Prostate gland (tissue), 2 donors: Measurements from ENCODE around the gene MELTF. TPM values are rescaled to one million over a fixed set of nuclear protein-coding genes. Genes with fewer than 3 reads are reported as not detected.

Experiments used
- DNase-seq: peaks from one replicate; pipeline ENCODE4 v3.0.0-alpha.2; 2019; ENCODE audit warnings: low spot score
- H3K27ac ChIP-seq, 2 donors: fragments of 200-600 bp; sonication (generic); 2 replicates each; pipeline ENCODE4 v1.5.1; 2017 to 2019
- H3K27me3 ChIP-seq: fragments of 200-600 bp; sonication (generic); replicated peaks from 2 replicates; pipeline ENCODE4 v1.5.1; 2019; ENCODE audit not compliant: insufficient read depth
- H3K36me3 ChIP-seq, 2 donors: fragments of 200-600 bp; sonication (generic); 1 replicate in 1 of 2; 2 replicates in 1 of 2; pipeline versions ENCODE4 v1.5.1 to v1.8.1; 2017 to 2019
- H3K4me1 ChIP-seq: fragments of 200-600 bp; sonication (generic); replicated peaks from 2 replicates; pipeline ENCODE4 v1.5.1; 2019
- H3K4me3 ChIP-seq, 2 donors: fragments of 200-600 bp; sonication (generic); 2 replicates each; pipeline ENCODE4 v1.5.1; 2017 to 2019
- H3K9me3 ChIP-seq: fragments of 200-600 bp; sonication (generic); 2 replicates; pipeline ENCODE4 v1.5.1; 2017
- POLR2A ChIP-seq: fragments of 450-650 bp; IDR thresholded peaks from one replicate; pipeline ENCODE4 v1.6.1; 2016; ENCODE audit warnings: antibody characterized with exemption, mild to moderate bottlenecking
- POLR2AphosphoS5 ChIP-seq: sonication (generic); formaldehyde crosslinking; IDR thresholded peaks from one replicate; pipeline ENCODE4 v1.6.1; 2017; ENCODE audit warnings: antibody characterized with exemption
- WGBS: methylation state at CpG from one replicate; pipeline ENCODE4 v1.1.5; 2018; 5-methylcytosine and 5-hydroxymethylcytosine counted together
- intact Hi-C: fragments of 100-400 bp; cut with DNase I; formaldehyde crosslinking; loops from one replicate; pipeline ENCODE4 v1.14.2; 2022
- total RNA-seq, 2 donors: library from RNA; depleted of rRNA; stranded (reverse); fragments of >200 nt; gene quantifications; one replicate each; pipeline ENCODE4 v1.1.0, GENCODE V29; 2016
- TF ChIP-seq, protein P1 (sequence below), 4 experiments: fragments of 200-600 bp in 2 of 4; fragments of 450-650 bp in 2 of 4; sonication (generic) in 2 of 4; IDR thresholded peaks; 1 replicate in 3 of 4; 2 replicates in 1 of 4; pipeline ENCODE4 v1.5.1; 2016 to 2019; ENCODE audit warnings: antibody characterized with exemption in 4 of 4, mild to moderate bottlenecking in 2 of 4, moderate library complexity in 2 of 4

MELTF gene
- total RNA-seq, 2 donors from 2014 or later = 6.9 to 9.0 TPM

DNA sequence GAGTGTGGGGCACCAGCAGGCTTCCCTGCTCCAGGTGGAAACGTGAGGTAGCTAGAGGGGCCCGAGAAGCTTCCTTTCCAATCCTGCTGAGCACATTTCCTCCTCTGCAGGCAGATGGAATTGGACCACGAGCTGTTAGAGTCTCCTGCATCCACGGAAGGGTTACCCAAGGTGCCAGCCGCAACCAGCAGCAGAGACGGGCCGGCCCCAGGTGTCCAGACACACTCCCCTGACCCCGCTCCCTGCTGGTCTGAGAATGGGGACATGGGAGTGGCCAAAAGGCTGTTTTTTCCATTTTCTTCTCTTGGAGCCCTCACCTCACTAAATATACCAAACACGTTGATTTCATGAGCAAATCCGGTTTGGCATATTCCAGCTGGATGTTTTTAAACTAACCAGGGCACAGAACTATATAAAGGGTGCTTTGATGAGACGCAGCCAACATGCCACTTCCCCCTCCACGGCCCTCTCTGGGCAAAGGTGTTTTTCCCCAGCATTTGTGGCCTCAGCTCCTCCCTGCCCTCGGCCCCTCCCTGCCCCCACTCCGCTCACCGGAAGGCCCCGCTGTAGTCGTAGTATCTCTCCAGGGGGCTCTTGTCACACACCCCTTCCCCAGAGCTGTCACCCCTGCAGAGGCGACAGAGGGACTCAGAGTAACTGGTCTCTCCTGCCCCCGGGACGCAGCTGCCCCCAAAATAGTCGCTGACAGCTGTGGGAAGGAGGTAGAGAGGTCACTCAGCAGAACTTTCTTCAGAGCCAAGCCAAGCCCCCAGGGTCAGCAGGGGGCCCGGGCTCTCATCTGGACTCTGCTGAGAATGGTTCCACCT, 7.0 kb downstream of the MELTF start:
- H3K4me1 ChIP-seq = no peaks in the 10 kb centered on the region
- no peaks in the 10 kb centered on the region for H3K36me3 ChIP-seq
- H3K9me3 ChIP-seq = no peaks in the 10 kb centered on the region
- intact Hi-C loops = no loop called here
- 35% methylated on average over 22 of the region's 22 CpGs for WGBS
- no peak overlapping the region for H3K4me3 ChIP-seq
- DNase-seq = no peak
- TF ChIP-seq POLR2A (no peak), POLR2AphosphoS5 (no peak)
- TF ChIP-seq, protein P1, sequence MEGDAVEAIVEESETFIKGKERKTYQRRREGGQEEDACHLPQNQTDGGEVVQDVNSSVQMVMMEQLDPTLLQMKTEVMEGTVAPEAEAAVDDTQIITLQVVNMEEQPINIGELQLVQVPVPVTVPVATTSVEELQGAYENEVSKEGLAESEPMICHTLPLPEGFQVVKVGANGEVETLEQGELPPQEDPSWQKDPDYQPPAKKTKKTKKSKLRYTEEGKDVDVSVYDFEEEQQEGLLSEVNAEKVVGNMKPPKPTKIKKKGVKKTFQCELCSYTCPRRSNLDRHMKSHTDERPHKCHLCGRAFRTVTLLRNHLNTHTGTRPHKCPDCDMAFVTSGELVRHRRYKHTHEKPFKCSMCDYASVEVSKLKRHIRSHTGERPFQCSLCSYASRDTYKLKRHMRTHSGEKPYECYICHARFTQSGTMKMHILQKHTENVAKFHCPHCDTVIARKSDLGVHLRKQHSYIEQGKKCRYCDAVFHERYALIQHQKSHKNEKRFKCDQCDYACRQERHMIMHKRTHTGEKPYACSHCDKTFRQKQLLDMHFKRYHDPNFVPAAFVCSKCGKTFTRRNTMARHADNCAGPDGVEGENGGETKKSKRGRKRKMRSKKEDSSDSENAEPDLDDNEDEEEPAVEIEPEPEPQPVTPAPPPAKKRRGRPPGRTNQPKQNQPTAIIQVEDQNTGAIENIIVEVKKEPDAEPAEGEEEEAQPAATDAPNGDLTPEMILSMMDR (IDR thresholded peaks at IDR 0.05) = no peak
- H3K27ac ChIP-seq = no peak overlapping the region
- no peaks in the 10 kb centered on the region for H3K27me3 ChIP-seq

DNA sequence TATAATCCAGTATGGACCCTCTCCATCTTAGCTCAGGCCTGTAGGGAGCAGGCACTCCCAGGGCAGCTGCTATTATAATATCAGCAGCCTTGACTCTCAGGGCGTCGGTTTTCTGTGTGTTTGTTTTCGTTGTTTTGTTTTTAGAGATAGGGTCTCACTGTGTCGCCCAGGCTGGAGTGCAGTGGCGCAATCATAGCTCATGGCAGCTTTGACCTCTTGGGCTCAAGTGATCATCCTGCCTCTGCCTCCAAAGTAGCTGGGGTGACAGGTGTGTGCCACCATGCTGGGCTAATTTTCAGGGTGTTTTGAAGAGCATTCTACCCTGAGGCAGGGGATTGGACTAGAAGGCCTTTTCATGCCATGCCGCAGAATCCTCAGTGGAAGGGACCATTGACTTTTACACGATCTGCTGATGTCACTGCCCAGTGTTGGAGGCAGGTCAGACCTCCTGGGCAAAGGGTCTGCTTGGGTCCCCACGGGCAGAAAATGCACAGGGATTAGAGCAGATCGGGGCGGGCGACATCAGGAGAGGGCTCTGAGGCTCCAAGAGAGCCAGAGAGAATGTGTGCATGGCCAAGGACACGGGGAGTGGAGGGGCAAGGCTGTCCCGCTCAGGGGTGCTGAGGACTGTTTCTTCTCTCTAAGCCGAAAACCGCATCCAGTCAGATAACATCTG, 7.8 kb downstream of the MELTF start:
- Histone ChIP-seq H3K27me3 (no peaks in the 10 kb centered on the region), H3K4me3 (no peak overlapping the region), H3K36me3 (no peaks in the 10 kb centered on the region), H3K4me1 (no peaks in the 10 kb centered on the region), H3K9me3 (no peaks in the 10 kb centered on the region), H3K27ac (no peak overlapping the region)
- intact Hi-C loops = no loop called here
- DNase-seq = no peak
- 91% methylated on average over 15 of the region's 15 CpGs for WGBS
- TF ChIP-seq, protein P1 (IDR thresholded peaks at IDR 0.05) = no peak
- TF ChIP-seq POLR2A (no peak), POLR2AphosphoS5 (no peak)

DNA sequence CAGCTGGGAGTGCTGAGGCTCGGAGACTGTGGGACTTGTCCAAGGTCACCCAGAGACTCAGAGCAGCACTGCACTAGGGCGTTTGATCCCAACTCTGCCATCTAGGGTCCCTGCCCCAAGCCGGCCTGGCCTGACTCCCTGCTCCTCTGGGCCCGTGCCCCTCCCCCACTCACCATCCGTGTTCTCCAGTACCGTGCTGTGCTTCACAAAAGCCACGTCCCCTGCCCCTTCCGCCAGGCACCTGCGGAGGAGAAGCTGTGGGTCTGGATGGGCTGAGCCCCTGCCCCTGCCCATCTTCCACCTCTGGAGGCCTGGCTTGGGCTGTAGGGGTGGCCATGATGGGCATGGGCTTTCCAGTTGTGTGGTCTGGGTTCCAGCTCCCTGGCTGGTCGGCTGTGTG, 8.4 kb downstream of the MELTF start:
- no peaks in the 10 kb centered on the region for H3K27me3 ChIP-seq
- intact Hi-C loops = no loop called here
- DNase-seq = no peak
- no peaks in the 10 kb centered on the region for H3K9me3 ChIP-seq
- 83% methylated on average over 10 of the region's 10 CpGs for WGBS
- no peaks in the 10 kb centered on the region for H3K36me3 ChIP-seq
- no peak overlapping the region for H3K4me3 ChIP-seq
- no peaks in the 10 kb centered on the region for H3K4me1 ChIP-seq
- no peak overlapping the region for H3K27ac ChIP-seq
- TF ChIP-seq POLR2AphosphoS5 (no peak), POLR2A (no peak)
- TF ChIP-seq, protein P1 (IDR thresholded peaks at IDR 0.05) = no peak

DNA sequence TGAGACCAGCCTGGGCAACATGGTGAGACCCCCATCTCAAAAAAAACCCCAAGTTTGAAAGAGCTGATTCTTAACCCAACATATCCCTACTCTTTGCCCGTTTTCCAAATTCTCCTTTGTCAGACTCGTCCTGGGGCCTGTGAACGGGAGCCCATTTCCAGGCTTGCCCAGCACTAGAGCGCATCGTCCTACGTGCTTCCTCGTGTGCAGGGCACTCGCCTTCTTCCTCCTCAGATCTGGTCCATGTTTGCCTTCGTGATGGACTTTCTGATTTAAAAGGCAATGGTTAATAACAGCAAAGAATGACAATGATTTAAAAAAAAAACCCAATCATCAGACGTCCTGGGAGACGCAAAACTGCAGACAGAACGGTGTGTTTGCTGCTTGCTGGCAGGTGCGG, 10.1 kb downstream of the MELTF start:
- TF ChIP-seq POLR2AphosphoS5 = no peak
- TF ChIP-seq POLR2A = no peak
- TF ChIP-seq, protein P1 (IDR thresholded peaks at IDR 0.05) = no peak
- Histone ChIP-seq H3K9me3 (no peaks in the 10 kb centered on the region), H3K4me3 (no peak overlapping the region), H3K4me1 (no peaks in the 10 kb centered on the region), H3K27me3 (no peaks in the 10 kb centered on the region), H3K36me3 (no peaks in the 10 kb centered on the region), H3K27ac (no peak overlapping the region)
- 86% methylated on average over 13 of the region's 13 CpGs for WGBS
- intact Hi-C loops = no loop called here
- DNase-seq = no peak

DNA sequence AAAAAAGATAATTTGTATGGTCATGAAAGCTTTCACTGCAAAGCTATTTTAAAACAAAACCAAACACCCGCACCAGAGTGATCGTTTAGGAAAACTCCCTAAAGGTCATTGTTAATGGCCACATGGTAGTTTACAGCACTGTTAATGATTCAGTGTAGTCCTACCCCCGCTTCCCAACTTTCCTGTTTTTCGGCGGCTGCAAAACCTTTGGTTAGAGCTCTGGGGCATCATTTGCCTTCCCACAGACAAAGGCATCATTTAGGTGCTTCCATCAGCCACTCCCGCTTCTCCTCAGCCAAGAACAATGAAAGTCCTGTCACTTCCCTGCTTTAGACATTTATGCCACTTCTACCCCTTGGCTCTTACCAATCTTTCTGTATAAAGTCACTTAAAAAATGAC, 10.6 kb downstream of the MELTF start:
- intact Hi-C loops = no loop called here
- Histone ChIP-seq H3K4me3 (no peak overlapping the region), H3K36me3 (no peaks in the 10 kb centered on the region), H3K9me3 (no peaks in the 10 kb centered on the region), H3K27me3 (no peaks in the 10 kb centered on the region), H3K4me1 (no peaks in the 10 kb centered on the region), H3K27ac (no peak overlapping the region)
- WGBS = 49% methylated on average over 6 of the region's 6 CpGs
- no peak for DNase-seq
- TF ChIP-seq, protein P1 (IDR thresholded peaks at IDR 0.05) = no peak
- no peak for TF ChIP-seq POLR2AphosphoS5
- no peak for TF ChIP-seq POLR2A
